Gastroesophageal sphincter (tissue), 3 donors: ENCODE results near the gene STAT5B.
A peak's percentile ranks its signal among the peaks of the same experiment; 100 is the strongest.

Experiments used
- CTCF ChIP-seq, 4 experiments: fragments of 200-600 bp in 2 of 4; fragments of 450-650 bp in 2 of 4; sonication (generic) in 1 of 4; IDR thresholded peaks; one replicate each; pipeline ENCODE4 v1.5.1; 2017 to 2019; ENCODE audit warnings: antibody characterized with exemption in 4 of 4, mild to moderate bottlenecking in 2 of 4, moderate library complexity in 2 of 4
- EP300 ChIP-seq: sonication (generic); formaldehyde crosslinking; IDR thresholded peaks from one replicate; pipeline ENCODE4 v1.6.1; 2017; ENCODE audit warnings: antibody characterized with exemption, mild to moderate bottlenecking
- POLR2A ChIP-seq, 2 donors: fragments of 450-650 bp; IDR thresholded peaks; one replicate each; pipeline ENCODE4 v1.6.1; 2017; ENCODE audit warnings: antibody characterized with exemption in 2 of 2, mild to moderate bottlenecking in 2 of 2, moderate library complexity in 1 of 2
- POLR2AphosphoS5 ChIP-seq: sonication (generic); formaldehyde crosslinking; IDR thresholded peaks from one replicate; pipeline ENCODE4 v1.6.1; 2017; ENCODE audit warnings: antibody characterized with exemption

GRCh38 chr17:42287305-42287976, 11.2 kb upstream of the STAT5B start:
- TF ChIP-seq POLR2A (IDR thresholded peaks at IDR 0.05), result peak in 1 of 2 donors; percentile 36
- TF ChIP-seq CTCF (IDR thresholded peaks at IDR 0.05), result no peak
- TF ChIP-seq POLR2AphosphoS5, result peak; percentile 70
- no peak for TF ChIP-seq EP300
